Colonic mucosa (tissue), 4 donors: ENCODE data around the gene SPATA33. TPM values are rescaled to one million over a fixed set of nuclear protein-coding genes. Genes with fewer than 3 reads are reported as not detected.
A peak's percentile ranks its signal among the peaks of the same experiment; 100 is the strongest.

Experiments
- DNase-seq: peaks from one replicate; pipeline ENCODE4 v3.0.0-alpha.2; 2020
- H3K27ac ChIP-seq: fragments of 200-600 bp; one replicate; pipeline ENCODE4 v1.8.0; 2021
- H3K27me3 ChIP-seq: fragments of 200-600 bp; one replicate; pipeline ENCODE4 v1.8.0; 2021
- H3K36me3 ChIP-seq: fragments of 200-600 bp; one replicate; pipeline ENCODE4 v1.8.0; 2021
- H3K4me1 ChIP-seq: fragments of 200-600 bp; one replicate; pipeline ENCODE4 v1.8.0; 2021; ENCODE audit warnings: mild to moderate bottlenecking
- H3K4me3 ChIP-seq: fragments of 200-600 bp; one replicate; pipeline ENCODE4 v1.8.0; 2021
- H3K9ac ChIP-seq, 2 donors: one replicate each; pipeline ENCODE4 v1.7.0; 2013; ENCODE audit warnings: control low read depth in 2 of 2, low read depth in 2 of 2, low read length in 2 of 2
- H3K9me3 ChIP-seq: fragments of 200-600 bp; one replicate; pipeline ENCODE4 v1.8.0; 2021
- CTCF ChIP-seq: fragments of 200-600 bp; IDR thresholded peaks from one replicate; pipeline ENCODE4 v1.8.0; 2022; ENCODE audit warnings: antibody characterized with exemption, mild to moderate bottlenecking
- intact Hi-C: fragments of 100-400 bp; cut with DNase I; formaldehyde crosslinking; loops from one replicate; pipeline ENCODE4 v1.14.1; 2022
- total RNA-seq, 2 donors: library from RNA; stranded (reverse); fragmentation: NEBNext Ultra II Directional in 1 of 2; extraction: Animal tissue kit (Norgen Biotek cat#: 25700) in 1 of 2; gene quantifications; one replicate each; pipeline ENCODE4 v1.2.1, GENCODE V29; 2021
- donor health status: healthy.
- donor health status: DM: no; HTN: no; CAD: no.
- donor health status: DM: no; HTN: no; CAD: no.

SPATA33 gene
- total RNA-seq, 2 donors from 2014 or later: 4.7 to 10.0 TPM

GRCh38 chr16:89708481-89708931 lies 50.9 kb downstream of the SPATA33 start:
- Histone ChIP-seq H3K9me3 (no peaks in the 10 kb centered on the region), H3K27ac (no peak overlapping the region), H3K36me3 (no peaks in the 10 kb centered on the region), H3K4me3 (no peak overlapping the region), H3K4me1 (peaks cover 5% of the 10 kb centered on the region), H3K9ac (peak overlapping the region in 1 of 2 donors; percentile 40), H3K27me3 (no peaks in the 10 kb centered on the region)
- intact Hi-C loops: loop anchor here (5.0 kb wide), 2 partner anchors 84 to 154 kb away; no protein-coding TSS in a partner anchor
- peak; percentile 77 for DNase-seq
- no peak for TF ChIP-seq CTCF

GRCh38 chr16:89709166-89709565 lies 51.5 kb downstream of the SPATA33 start:
- no peak overlapping the region for H3K9ac ChIP-seq
- peaks cover 5% of the 10 kb centered on the region for H3K4me1 ChIP-seq
- intact Hi-C loops: loop anchor here (5.0 kb wide), 2 partner anchors 83 to 153 kb away; no protein-coding TSS in a partner anchor
- no peak for DNase-seq
- no peaks in the 10 kb centered on the region for H3K36me3 ChIP-seq
- H3K27ac ChIP-seq: no peak overlapping the region
- no peaks in the 10 kb centered on the region for H3K9me3 ChIP-seq
- TF ChIP-seq CTCF: no peak
- H3K4me3 ChIP-seq: no peak overlapping the region
- no peaks in the 10 kb centered on the region for H3K27me3 ChIP-seq

GRCh38 chr16:89709716-89710432 lies 52.2 kb downstream of the SPATA33 start:
- Histone ChIP-seq H3K27ac (no peak overlapping the region), H3K9ac (no peak overlapping the region), H3K4me1 (peaks cover 5% of the 10 kb centered on the region), H3K9me3 (no peaks in the 10 kb centered on the region), H3K4me3 (no peak overlapping the region), H3K27me3 (no peaks in the 10 kb centered on the region), H3K36me3 (no peaks in the 10 kb centered on the region)
- DNase-seq: no peak
- intact Hi-C loops: loop anchor here (5.0 kb wide), 2 partner anchors 82 to 152 kb away; no protein-coding TSS in a partner anchor
- no peak for TF ChIP-seq CTCF

- DNase-seq: no peak
- no peak for TF ChIP-seq CTCF
- H3K9me3 ChIP-seq: no peaks in the 10 kb centered on the region
- no peak overlapping the region for H3K4me3 ChIP-seq
- H3K27ac ChIP-seq: no peak overlapping the region
- no peak overlapping the region for H3K9ac ChIP-seq
- no peaks in the 10 kb centered on the region for H3K36me3 ChIP-seq
- intact Hi-C loops: no loop called here
- no peaks in the 10 kb centered on the region for H3K27me3 ChIP-seq
- H3K4me1 ChIP-seq: peaks cover 5% of the 10 kb centered on the region
Observed at GRCh38 chr16:89710709-89711564, 53.3 kb downstream of the SPATA33 start.

- H3K9ac ChIP-seq: peak overlapping the region in 1 of 2 donors; percentile 63
- no peaks in the 10 kb centered on the region for H3K9me3 ChIP-seq
- DNase-seq: peak; percentile 68
- H3K4me3 ChIP-seq: peak overlapping the region; percentile 40
- intact Hi-C loops: no loop called here
- H3K36me3 ChIP-seq: no peaks in the 10 kb centered on the region
- H3K27ac ChIP-seq: no peak overlapping the region
- peaks cover 5% of the 10 kb centered on the region for H3K4me1 ChIP-seq
- TF ChIP-seq CTCF: no peak
- H3K27me3 ChIP-seq: no peaks in the 10 kb centered on the region
Observed at GRCh38 chr16:89711601-89712273, 54.1 kb downstream of the SPATA33 start.
